RWPE2 (cell line): ENCODE results near the gene MACROD2.

Source experiments
- ATAC-seq: fragments of 200-7000 bp; cut with Tn5 transposase; 3 replicates; pipeline ENCODE4 v1.9.1; 2021; ENCODE audit warnings: low read depth
- DNase-seq: peaks from one replicate; pipeline ENCODE4 v3.0.0-alpha.2; 2020; ENCODE audit warnings: low spot score
- H3K27ac ChIP-seq: fragments of 450-650 bp; 2 replicates; pipeline ENCODE4 v1.5.1; 2017; ENCODE audit warnings: mild to moderate bottlenecking; ENCODE audit not compliant: poor library complexity, severe bottlenecking
- H3K27me3 ChIP-seq: fragments of 250-450 bp; sonication (Bioruptor Pico); 2 replicates; pipeline ENCODE4 v1.5.1; 2021; ENCODE audit warnings: mild to moderate bottlenecking, moderate library complexity; ENCODE audit not compliant: insufficient read depth, poor library complexity, severe bottlenecking
- H3K36me3 ChIP-seq: fragments of 250-450 bp; sonication (Bioruptor Pico); 2 replicates; pipeline ENCODE4 v1.5.1; 2020; ENCODE audit warnings: low read depth, mild to moderate bottlenecking, moderate library complexity
- H3K4me1 ChIP-seq: fragments of 250-450 bp; sonication (Bioruptor Pico); 2 replicates; pipeline ENCODE4 v1.5.1; 2021; ENCODE audit warnings: mild to moderate bottlenecking, moderate library complexity; ENCODE audit not compliant: insufficient read depth, poor library complexity, severe bottlenecking
- H3K4me3 ChIP-seq: fragments of 250-450 bp; sonication (Bioruptor Pico); 2 replicates; pipeline ENCODE4 v1.5.1; 2021; ENCODE audit warnings: mild to moderate bottlenecking, moderate library complexity; ENCODE audit not compliant: severe bottlenecking
- H3K9me3 ChIP-seq: fragments of 250-450 bp; sonication (Bioruptor Pico); 2 replicates; pipeline ENCODE4 v1.5.1; 2021; ENCODE audit warnings: mild to moderate bottlenecking, moderate library complexity; ENCODE audit not compliant: severe bottlenecking
- TF ChIP-seq, protein P1 (sequence below): fragments of 450-650 bp; IDR thresholded peaks from one replicate; pipeline ENCODE4 v1.5.1; 2017; ENCODE audit warnings: mild to moderate bottlenecking, moderate library complexity; ENCODE audit not compliant: poor library complexity, severe bottlenecking

The MACROD2 gene

DNA sequence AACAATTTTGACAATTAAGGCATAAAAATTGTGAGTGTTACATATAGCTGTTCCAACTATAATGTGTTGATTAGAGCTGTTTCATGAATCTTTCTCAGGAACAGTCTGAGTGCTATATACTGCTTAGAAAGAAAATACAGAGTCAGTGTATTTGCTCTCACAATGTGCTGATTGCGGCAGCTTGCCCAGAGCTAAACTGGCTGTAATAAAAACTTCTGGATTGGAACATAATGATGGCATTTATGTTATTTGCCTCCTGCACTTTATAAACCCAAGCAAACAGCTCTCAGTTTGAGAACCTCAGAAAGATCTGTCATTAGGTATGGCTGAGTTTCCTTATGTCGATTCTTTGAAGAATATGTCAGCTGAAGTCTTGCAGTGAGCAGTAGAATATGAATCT lies 312.6 kb downstream of the MACROD2 start:
- no peaks in the 10 kb centered on the region for H3K36me3 ChIP-seq
- TF ChIP-seq, protein P1, sequence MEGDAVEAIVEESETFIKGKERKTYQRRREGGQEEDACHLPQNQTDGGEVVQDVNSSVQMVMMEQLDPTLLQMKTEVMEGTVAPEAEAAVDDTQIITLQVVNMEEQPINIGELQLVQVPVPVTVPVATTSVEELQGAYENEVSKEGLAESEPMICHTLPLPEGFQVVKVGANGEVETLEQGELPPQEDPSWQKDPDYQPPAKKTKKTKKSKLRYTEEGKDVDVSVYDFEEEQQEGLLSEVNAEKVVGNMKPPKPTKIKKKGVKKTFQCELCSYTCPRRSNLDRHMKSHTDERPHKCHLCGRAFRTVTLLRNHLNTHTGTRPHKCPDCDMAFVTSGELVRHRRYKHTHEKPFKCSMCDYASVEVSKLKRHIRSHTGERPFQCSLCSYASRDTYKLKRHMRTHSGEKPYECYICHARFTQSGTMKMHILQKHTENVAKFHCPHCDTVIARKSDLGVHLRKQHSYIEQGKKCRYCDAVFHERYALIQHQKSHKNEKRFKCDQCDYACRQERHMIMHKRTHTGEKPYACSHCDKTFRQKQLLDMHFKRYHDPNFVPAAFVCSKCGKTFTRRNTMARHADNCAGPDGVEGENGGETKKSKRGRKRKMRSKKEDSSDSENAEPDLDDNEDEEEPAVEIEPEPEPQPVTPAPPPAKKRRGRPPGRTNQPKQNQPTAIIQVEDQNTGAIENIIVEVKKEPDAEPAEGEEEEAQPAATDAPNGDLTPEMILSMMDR: no peak
- H3K4me1 ChIP-seq: no peaks in the 10 kb centered on the region
- no peaks in the 10 kb centered on the region for H3K9me3 ChIP-seq
- no peaks in the 10 kb centered on the region for H3K27me3 ChIP-seq
- H3K4me3 ChIP-seq: no peak overlapping the region
- no peak overlapping the region for H3K27ac ChIP-seq
- no peak for DNase-seq
- ATAC-seq: no peak

DNA sequence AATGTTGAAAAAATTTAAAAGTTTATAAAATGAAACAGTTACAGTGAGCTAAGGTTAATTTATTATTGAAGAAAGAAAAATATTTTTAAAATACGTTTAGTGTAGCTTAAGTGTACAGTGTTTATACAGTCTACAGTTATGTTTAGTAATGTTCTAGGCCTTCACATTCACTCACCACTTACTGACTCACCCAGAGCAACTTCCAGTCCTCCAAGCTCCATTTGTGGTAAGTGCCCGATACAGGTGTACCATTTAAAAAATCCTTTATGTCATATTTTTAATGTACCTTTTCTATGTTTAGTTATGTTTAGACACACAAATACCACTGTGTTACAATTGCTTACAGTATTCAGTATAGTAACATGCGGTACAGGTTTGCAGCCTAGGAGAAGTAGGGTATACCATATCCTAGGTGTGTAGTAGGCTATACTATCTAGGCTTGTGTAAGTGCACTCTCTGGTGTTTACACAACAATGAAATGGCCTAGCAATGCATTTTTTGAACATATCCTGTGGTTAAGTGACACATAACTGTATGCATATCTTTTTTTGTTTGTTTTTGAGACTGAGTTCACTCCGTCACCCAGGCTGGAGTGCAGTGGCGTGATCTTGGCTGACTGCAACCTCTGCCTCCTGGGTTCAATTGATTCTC lies 315.8 kb downstream of the MACROD2 start:
- ATAC-seq (no peak), DNase-seq (no peak)
- no peak overlapping the region for H3K27ac ChIP-seq
- H3K4me3 ChIP-seq: no peak overlapping the region
- H3K27me3 ChIP-seq: no peaks in the 10 kb centered on the region
- no peaks in the 10 kb centered on the region for H3K36me3 ChIP-seq
- no peaks in the 10 kb centered on the region for H3K4me1 ChIP-seq
- no peaks in the 10 kb centered on the region for H3K9me3 ChIP-seq
- TF ChIP-seq, protein P1: no peak

DNA sequence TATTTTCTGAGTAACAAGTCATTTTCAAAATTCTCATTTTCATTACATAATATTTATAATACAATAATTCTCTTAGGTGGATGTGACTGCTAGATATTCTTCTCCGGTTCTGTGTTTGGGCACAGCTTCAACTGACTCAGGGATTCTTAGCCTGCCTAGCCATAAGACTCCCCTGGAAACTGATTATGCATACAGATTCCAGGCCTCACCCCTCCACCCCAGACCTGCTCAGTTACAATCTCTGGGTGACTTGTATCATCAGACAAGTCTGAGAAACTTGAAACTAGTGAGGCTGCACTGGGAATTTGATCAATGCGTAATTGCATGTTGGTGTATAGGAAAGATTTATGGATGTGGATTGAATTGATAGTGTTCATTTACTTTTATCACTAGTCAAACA lies 316.7 kb downstream of the MACROD2 start:
- TF ChIP-seq, protein P1: no peak
- H3K27ac ChIP-seq: no peak overlapping the region
- H3K9me3 ChIP-seq: no peaks in the 10 kb centered on the region
- H3K4me1 ChIP-seq: no peaks in the 10 kb centered on the region
- no peaks in the 10 kb centered on the region for H3K27me3 ChIP-seq
- ATAC-seq: no peak
- no peaks in the 10 kb centered on the region for H3K36me3 ChIP-seq
- H3K4me3 ChIP-seq: no peak overlapping the region
- no peak for DNase-seq

DNA sequence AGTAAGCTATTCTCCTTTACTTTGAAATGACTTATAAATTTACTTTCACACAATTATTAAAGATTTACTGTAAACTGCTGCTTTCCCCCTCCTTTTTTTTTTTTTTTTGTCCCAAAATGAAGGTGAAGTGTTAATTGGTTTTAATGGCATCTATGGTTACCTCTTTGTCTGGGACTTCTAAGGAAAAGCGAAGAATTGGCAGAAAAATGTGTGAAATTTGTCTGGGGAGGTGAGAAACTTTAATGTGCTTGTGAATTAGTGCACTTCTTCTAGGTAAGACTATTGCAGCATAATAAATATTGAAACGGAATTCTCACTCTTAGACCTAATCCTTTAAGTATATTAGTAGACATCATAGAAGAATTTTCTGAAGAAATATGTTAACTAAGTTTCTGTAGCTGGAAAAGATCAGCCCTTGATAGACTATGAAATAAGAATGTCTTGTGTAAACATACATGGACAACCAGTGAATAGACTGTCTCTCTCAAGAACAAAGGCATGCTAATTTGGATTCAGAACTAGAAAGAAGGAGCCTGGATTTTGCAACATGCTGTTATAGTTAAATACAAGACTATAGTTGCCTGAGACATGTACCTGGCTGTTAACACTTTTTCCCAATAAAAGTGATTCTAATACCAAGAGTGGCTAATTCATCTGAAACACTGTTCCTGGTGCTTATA lies 318.2 kb downstream of the MACROD2 start:
- DNase-seq (no peak), ATAC-seq (no peak)
- Histone ChIP-seq H3K36me3 (no peaks in the 10 kb centered on the region), H3K27me3 (no peaks in the 10 kb centered on the region), H3K9me3 (no peaks in the 10 kb centered on the region), H3K4me1 (no peaks in the 10 kb centered on the region), H3K4me3 (no peak overlapping the region), H3K27ac (no peak overlapping the region)
- TF ChIP-seq, protein P1: no peak

DNA sequence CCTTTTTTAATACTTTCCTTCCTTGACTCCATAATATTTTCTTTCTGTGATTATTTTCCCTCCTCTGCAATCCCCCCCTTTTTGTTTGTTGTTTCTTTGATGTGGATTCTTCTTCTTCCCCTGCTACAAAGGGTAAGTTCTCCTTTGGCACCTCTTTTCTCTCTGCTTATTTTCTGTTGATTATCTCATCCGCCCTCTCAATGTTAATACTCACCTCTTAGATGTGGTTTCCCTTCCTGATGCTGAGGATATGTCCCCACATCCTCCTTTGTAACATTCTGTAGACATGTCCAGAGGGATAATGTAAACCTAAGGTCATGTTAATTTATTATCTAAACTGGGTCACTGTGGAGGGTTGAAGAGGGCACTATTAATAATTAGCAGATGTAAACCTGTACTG lies 324.4 kb downstream of the MACROD2 start:
- no peak overlapping the region for H3K27ac ChIP-seq
- ATAC-seq (no peak), DNase-seq (no peak)
- no peaks in the 10 kb centered on the region for H3K27me3 ChIP-seq
- peaks cover 5% of the 10 kb centered on the region for H3K4me1 ChIP-seq
- no peak overlapping the region for H3K4me3 ChIP-seq
- H3K9me3 ChIP-seq: no peaks in the 10 kb centered on the region
- H3K36me3 ChIP-seq: peaks cover 2% of the 10 kb centered on the region; the same call in 1 of the 2 replicates
- TF ChIP-seq, protein P1: no peak
